GM12878 (cell line): ENCODE measurements around the gene ELK4. TPM values are rescaled to one million over a fixed set of nuclear protein-coding genes. Genes with fewer than 3 reads are reported as not detected.
A peak's percentile ranks its signal among the peaks of the same experiment; 100 is the strongest.

ENCODE experiments used
- BCL3 ChIP-seq: IDR thresholded peaks from 2 replicates; pipeline ENCODE4 v1.6.1; 2011; ENCODE audit warnings: borderline replicate concordance, low read depth, mild to moderate bottlenecking, moderate library complexity, low read length; ENCODE audit not compliant: insufficient read depth, poor library complexity, severe bottlenecking
- BHLHE40 ChIP-seq, 2 experiments: fragments of 450-650 bp in 1 of 2; IDR thresholded peaks; 2 replicates each; pipeline ENCODE4 v1.6.1; 2011 to 2017; ENCODE audit warnings: low read depth in 2 of 2, borderline replicate concordance in 1 of 2, improper control_type of control experiment in 1 of 2, low read length in 1 of 2, mild to moderate bottlenecking in 1 of 2
- BRCA1 ChIP-seq: IDR thresholded peaks from 2 replicates; pipeline ENCODE4 v1.6.1; 2011; ENCODE audit warnings: low read depth, low read length, improper control_type of control experiment
- CREM ChIP-seq: IDR thresholded peaks from 2 replicates; pipeline ENCODE4 v1.6.1; 2014; ENCODE audit warnings: antibody characterized with exemption, low read depth
- E4F1 ChIP-seq: fragments of 450-650 bp; IDR thresholded peaks from 2 replicates; pipeline ENCODE4 v1.6.1; 2018; ENCODE audit warnings: borderline replicate concordance, mild to moderate bottlenecking; ENCODE audit not compliant: partially characterized antibody
- KLF5 ChIP-seq: fragments of 450-650 bp; IDR thresholded peaks from 2 replicates; pipeline ENCODE4 v1.6.1; 2014; ENCODE audit warnings: mild to moderate bottlenecking; ENCODE audit not compliant: partially characterized antibody
- MEF2A ChIP-seq: IDR thresholded peaks from 2 replicates; pipeline ENCODE4 v1.6.1; 2011; ENCODE audit warnings: low read depth, mild to moderate bottlenecking, low read length, moderate library complexity; ENCODE audit not compliant: insufficient read depth
- MEF2B ChIP-seq: fragments of 450-650 bp; IDR thresholded peaks from 2 replicates; pipeline ENCODE4 v1.6.1; 2018; ENCODE audit warnings: mild to moderate bottlenecking, moderate library complexity; ENCODE audit not compliant: partially characterized antibody, poor library complexity, severe bottlenecking
- MYB ChIP-seq: fragments of 150-350 bp; IDR thresholded peaks from 2 replicates; pipeline ENCODE4 v1.6.1; 2014; ENCODE audit warnings: mild to moderate bottlenecking, low read depth, low read length, borderline replicate concordance
- PBX3 ChIP-seq: IDR thresholded peaks from 2 replicates; pipeline ENCODE4 v1.6.1; 2011; ENCODE audit warnings: mild to moderate bottlenecking, low read depth, low read length, moderate library complexity; ENCODE audit not compliant: insufficient replicate concordance
- RAD21 ChIP-seq: IDR thresholded peaks from 2 replicates; pipeline ENCODE4 v1.6.1; 2011; ENCODE audit warnings: mild to moderate bottlenecking, low read depth, low read length, moderate library complexity; ENCODE audit not compliant: insufficient read depth
- SIX5 ChIP-seq: IDR thresholded peaks from 2 replicates; pipeline ENCODE4 v1.6.1; 2011; ENCODE audit warnings: mild to moderate bottlenecking, low read depth, low read length, moderate library complexity; ENCODE audit not compliant: severe bottlenecking
- SP1 ChIP-seq: IDR thresholded peaks from one replicate; pipeline ENCODE4 v1.6.1; 2011; ENCODE audit warnings: low read depth, low read length
- TARDBP ChIP-seq: IDR thresholded peaks from 2 replicates; pipeline ENCODE4 v1.6.1; 2016; ENCODE audit warnings: borderline replicate concordance
- ZNF274 ChIP-seq: IDR thresholded peaks from one replicate; pipeline ENCODE4 v1.8.0; 2011; ENCODE audit not compliant: insufficient read length, insufficient read depth
- ZNF592 ChIP-seq: fragments of 450-650 bp; IDR thresholded peaks from 2 replicates; pipeline ENCODE4 v1.6.1; 2017; ENCODE audit warnings: mild to moderate bottlenecking, moderate library complexity
- polyA plus RNA-seq, 11 experiments: library from polyadenylated mRNA; depleted of rRNA in 4 of 11; unstranded in 6 of 11; stranded (reverse) in 5 of 11; fragments of >200 nt; fragmentation: Nextera tagmentation in 4 of 11; fragmentation: Illumina TruSeq in 1 of 11; extraction: Ambion mirVana in 4 of 11; extraction: Trizol in 1 of 11; gene quantifications; 1 replicate in 1 of 11; 2 replicates in 10 of 11; pipeline versions ENCODE4 v1.2.1 to v1.2.3, GENCODE V29; 2011 to 2016; ENCODE audit warnings: inconsistent platforms in 2 of 11, missing spikeins in 2 of 11, low read depth in 1 of 11
- total RNA-seq, 4 experiments: library from RNA; depleted of rRNA in 3 of 4; stranded (reverse); fragments of >200 nt in 3 of 4; fragmentation: Illumina TruSeq in 1 of 4; extraction: Trizol in 1 of 4; gene quantifications; 2 replicates each; pipeline versions ENCODE4 v1.2.1 to v1.2.3, GENCODE V29; 2013 to 2021

The ELK4 gene
- total and polyA plus RNA-seq, 10 of the 15 experiments (the other 5 are each of a cell fraction or from before 2014, with no cell fraction given): 5.2 to 71.5 (median 18.5) TPM

GRCh38 chr1:205591522-205592351, 40.1 kb downstream of the ELK4 start (continued):
- TF ChIP-seq CREM: peak; percentile 72; the same call in 1 of the 2 replicates
- TF ChIP-seq BHLHE40 (IDR thresholded peaks at IDR 0.05; ENCODE audit: borderline replicate concordance in 1 of 2, low read depth in 2 of 2, low read length in 1 of 2): peak in 1 of 2 experiments; percentile 65; a peak in 2 of 4 replicates
- TF ChIP-seq ZNF592: peak; percentile 59; the same call in 1 of the 2 replicates
- TF ChIP-seq BRCA1: no peak
- peak; percentile 96 for TF ChIP-seq RAD21
- peak; percentile 41 for TF ChIP-seq SP1
- no peak for TF ChIP-seq BCL3
- TF ChIP-seq E4F1: peak; percentile 50
- 0 out of 2 replicates have a peak, but pooled peaks have one; percentile 24 for TF ChIP-seq MEF2A
- TF ChIP-seq MYB: 0 out of 2 replicates have a peak, but pooled peaks have one; percentile 9
- TF ChIP-seq SIX5: no peak
- peak; percentile 37 for TF ChIP-seq MEF2B
- TF ChIP-seq PBX3: no peak
- no peak for TF ChIP-seq ZNF274
- TF ChIP-seq KLF5: no peak
- peak; percentile 63; the same call in 1 of the 2 replicates for TF ChIP-seq TARDBP
